Measurements from ENCODE around the gene AGBL4. TPM values are rescaled to one million over a fixed set of nuclear protein-coding genes. Genes with fewer than 3 reads are reported as not detected.

Gene AGBL4
- total and polyA plus RNA-seq, 2 of the 4 experiments (the other 2 are of a cell fraction): not detected

DNA sequence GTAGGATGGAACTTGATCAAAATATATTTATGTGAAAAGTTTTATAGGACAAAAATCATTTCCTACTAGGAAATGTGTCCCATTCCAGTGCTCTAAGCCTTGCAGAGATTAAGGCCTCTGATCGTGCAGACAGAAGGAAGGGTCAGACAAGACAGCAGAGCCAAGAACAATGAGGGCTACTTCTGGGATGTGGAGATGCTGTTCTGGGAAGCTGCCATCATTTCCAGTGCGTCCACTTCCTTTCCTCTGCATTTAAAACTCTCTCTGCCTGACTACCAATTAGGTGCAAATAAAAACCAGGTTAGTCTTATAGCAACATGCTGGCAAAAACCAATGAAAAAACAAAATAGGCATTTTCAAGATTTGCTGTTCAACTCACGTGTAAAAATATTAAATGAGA is 1283.1 kb downstream of the AGBL4 start:
- Histone ChIP-seq H2BK15ac (ENCODE audit: low read depth, low read length) (no peak overlapping the region), H3K23ac (ENCODE audit: low read depth, low read length) (no peak overlapping the region), H2AK9ac (replicated peaks; ENCODE audit: low read depth, low read length, poor library complexity) (no peak overlapping the region), H3K56ac (ENCODE audit: extremely low read depth, insufficient read depth, low read length) (no peak overlapping the region), H3K14ac (replicated peaks; ENCODE audit: low read depth, low read length) (no peak overlapping the region), H3K79me1 (ENCODE audit: low read depth in 1 of 2, low read length in 2 of 2) (no peaks in the 10 kb centered on the region), H4K91ac (ENCODE audit: insufficient read depth, low read depth, low read length) (no peak overlapping the region), H4K20me1 (ENCODE audit: insufficient read depth, low read length) (no peaks in the 10 kb centered on the region), H3K9ac (ENCODE audit: low read depth, low read length) (no peak overlapping the region), H2AFZ (replicated peaks; ENCODE audit: low read length, poor library complexity) (no peak overlapping the region), H3K27me3 (ENCODE audit: control insufficient read depth, insufficient read depth, low read length) (no peaks in the 10 kb centered on the region), H3K4me2 (ENCODE audit: low read depth, low read length) (no peak overlapping the region), H3K18ac (ENCODE audit: low read depth, low read length) (no peak overlapping the region), H2BK5ac (ENCODE audit: low read depth, low read length, poor library complexity, severe bottlenecking) (no peak overlapping the region), H2BK120ac (ENCODE audit: low read depth, low read length) (no peak overlapping the region), H3K9me1 (ENCODE audit: insufficient read depth, low read length) (no peaks in the 10 kb centered on the region), H2BK20ac (ENCODE audit: low read depth, low read length) (no peak overlapping the region), H3K36me3 (ENCODE audit: control insufficient read depth, insufficient read depth, low read length) (peaks cover 1% of the 10 kb centered on the region; the same call in 1 of the 2 replicates), H4K5ac (ENCODE audit: low read depth, low read length) (no peak overlapping the region), H4K8ac (ENCODE audit: low read depth in 2 of 2, low read length in 2 of 2) (no peak overlapping the region), H3K4me1 (ENCODE audit: control insufficient read depth, insufficient read depth, low read length) (no peaks in the 10 kb centered on the region), H3K4ac (ENCODE audit: low read depth, low read length) (no peak overlapping the region), H2AK5ac (ENCODE audit: low read depth, low read length) (no peak overlapping the region), H3K27ac (ENCODE audit: insufficient read depth, low read length) (no peak overlapping the region), H3K4me3 (ENCODE audit: insufficient read depth, low read depth, low read length) (no peak overlapping the region), H3K9me3 (ENCODE audit: control insufficient read depth, insufficient read depth, low read length) (no peaks in the 10 kb centered on the region)
- no CpG with 5 or more reads among the region's 3 CpGs for WGBS, 2 experiments (ENCODE audit: extremely low coverage in 2 of 2, insufficient read length in 1 of 2)
- ATAC-seq (ENCODE audit: low read depth) (no peak), DNase-seq (no peak)
- ChIA-PET CTCF (no interaction called here), POLR2A (ENCODE audit: unreplicated experiment) (no interaction called here)
- dilution Hi-C loops (cut with HindIII; ENCODE audit: low sequenced_read_pairs, unreplicated experiment): no loop called here
- intact Hi-C loops (cut with micrococcal nuclease): no loop called here
- no TSS peak for BruUV-seq (replicated peaks)
- in situ Hi-C loops (cut with MboI; ENCODE audit: low sequenced_read_pairs): no loop called here
- no peak for TF ChIP-seq RFX5 (IDR thresholded peaks at IDR 0.05; ENCODE audit: low read depth, low read length)
- no peak for TF ChIP-seq RCOR1 (IDR thresholded peaks at IDR 0.05; ENCODE audit: insufficient replicate concordance, low read length)
